GM19023 (cell line): ENCODE data around the gene HCN3.
"Not testable (repeated sequence)": the region's sequence is repeated elsewhere in the genome, so short reads cannot be mapped to it uniquely, and the experiment has no call there.

Experiments used
- ATAC-seq: cut with Tn5 transposase; IDR thresholded peaks from one replicate; pipeline ENCODE4 v1.9.1; 2021; ENCODE audit warnings: mild to moderate bottlenecking, moderate library complexity; ENCODE audit not compliant: unreplicated experiment

The HCN3 gene

DNA sequence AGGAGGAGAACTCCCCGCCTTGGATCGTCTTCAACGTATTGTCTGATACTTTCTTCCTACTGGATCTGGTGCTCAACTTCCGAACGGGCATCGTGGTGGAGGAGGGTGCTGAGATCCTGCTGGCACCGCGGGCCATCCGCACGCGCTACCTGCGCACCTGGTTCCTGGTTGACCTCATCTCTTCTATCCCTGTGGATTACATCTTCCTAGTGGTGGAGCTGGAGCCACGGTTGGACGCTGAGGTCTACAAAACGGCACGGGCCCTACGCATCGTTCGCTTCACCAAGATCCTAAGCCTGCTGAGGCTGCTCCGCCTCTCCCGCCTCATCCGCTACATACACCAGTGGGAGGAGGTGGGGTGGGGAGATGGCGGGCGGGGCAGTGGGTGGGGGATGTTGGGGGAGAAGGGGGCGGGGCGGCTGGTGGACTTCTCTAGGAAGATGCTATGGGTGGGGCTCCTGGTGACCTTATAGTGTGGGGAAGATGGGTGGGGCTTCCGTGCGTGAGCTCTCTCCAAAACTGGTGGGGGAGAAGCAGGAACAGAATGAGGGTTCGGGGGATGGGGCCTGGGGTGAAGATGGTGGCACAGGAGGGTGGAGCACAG lies 5.3 kb downstream of the HCN3 start:
- ATAC-seq = no peak

DNA sequence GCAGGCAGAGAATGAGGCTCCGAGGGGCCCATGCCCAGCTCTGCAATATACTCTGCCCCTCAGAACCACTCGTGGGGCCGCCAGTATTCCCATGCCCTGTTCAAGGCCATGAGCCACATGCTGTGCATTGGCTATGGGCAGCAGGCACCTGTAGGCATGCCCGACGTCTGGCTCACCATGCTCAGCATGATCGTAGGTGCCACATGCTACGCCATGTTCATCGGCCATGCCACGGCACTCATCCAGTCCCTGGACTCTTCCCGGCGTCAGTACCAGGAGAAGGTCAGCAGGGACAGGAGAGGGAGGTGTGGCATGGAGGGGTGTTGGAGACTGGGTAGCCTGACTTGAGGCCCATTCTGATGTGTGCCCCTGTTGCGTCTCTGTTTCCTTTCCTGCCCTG lies 7.2 kb downstream of the HCN3 start:
- no peak for ATAC-seq

DNA sequence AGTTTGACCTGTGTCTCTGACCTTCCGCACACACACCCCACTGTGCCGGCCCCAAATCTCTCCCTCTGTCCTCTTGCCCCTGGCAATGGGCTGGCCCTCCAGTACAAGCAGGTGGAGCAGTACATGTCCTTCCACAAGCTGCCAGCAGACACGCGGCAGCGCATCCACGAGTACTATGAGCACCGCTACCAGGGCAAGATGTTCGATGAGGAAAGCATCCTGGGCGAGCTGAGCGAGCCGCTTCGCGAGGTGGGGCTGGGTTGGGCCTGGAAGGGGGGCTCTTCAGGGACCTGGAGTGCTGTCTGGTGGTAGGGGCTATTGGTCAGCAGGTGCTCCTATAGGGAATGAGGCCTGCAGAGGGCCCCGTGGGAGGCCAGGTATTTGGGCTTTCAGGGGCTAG lies 7.8 kb downstream of the HCN3 start:
- ATAC-seq = no peak

DNA sequence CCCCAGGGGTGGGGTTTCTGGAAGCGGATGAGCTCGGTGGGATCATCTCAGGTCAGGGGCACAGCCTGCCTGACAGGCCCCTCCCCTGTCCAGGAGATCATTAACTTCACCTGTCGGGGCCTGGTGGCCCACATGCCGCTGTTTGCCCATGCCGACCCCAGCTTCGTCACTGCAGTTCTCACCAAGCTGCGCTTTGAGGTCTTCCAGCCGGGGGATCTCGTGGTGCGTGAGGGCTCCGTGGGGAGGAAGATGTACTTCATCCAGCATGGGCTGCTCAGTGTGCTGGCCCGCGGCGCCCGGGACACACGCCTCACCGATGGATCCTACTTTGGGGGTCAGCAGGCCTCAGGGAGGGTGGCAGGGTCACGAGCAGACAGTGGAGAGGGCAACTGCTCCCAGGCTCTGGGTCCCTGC lies 8.4 kb downstream of the HCN3 start:
- no peak for ATAC-seq

DNA sequence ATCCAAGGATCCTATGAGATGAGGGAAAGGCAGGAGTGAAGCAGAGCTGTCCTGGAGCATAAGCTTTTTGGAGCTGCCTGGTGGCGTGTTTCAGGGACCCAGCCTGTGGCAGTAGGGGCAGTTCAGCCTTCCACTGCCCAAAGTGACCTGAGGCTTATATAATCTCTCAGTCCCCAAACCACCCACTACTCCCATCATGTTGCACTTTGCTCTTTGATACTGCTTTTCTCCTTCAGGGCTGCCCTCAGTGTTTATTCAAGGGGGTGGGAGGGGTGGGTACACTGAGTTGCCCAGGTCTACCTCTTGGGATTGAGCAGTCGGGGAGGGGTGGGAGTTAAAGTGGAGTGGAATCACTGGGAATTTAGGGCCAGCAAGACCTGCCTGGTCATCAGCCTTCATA lies 9.3 kb downstream of the HCN3 start:
- ATAC-seq = no peak

DNA sequence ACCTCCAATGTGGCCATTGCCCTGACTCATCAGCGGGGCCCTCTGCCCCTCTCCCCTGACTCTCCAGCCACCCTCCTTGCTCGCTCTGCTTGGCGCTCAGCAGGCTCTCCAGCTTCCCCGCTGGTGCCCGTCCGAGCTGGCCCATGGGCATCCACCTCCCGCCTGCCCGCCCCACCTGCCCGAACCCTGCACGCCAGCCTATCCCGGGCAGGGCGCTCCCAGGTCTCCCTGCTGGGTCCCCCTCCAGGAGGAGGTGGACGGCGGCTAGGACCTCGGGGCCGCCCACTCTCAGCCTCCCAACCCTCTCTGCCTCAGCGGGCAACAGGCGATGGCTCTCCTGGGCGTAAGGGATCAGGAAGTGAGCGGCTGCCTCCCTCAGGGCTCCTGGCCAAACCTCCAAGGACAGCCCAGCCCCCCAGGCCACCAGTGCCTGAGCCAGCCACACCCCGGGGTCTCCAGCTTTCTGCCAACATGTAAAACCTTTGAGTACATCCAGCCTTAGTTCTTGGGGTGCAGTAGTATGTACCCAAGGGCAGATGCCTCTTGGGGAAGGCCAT lies 10.8 kb downstream of the HCN3 start:
- ATAC-seq = no peak

DNA sequence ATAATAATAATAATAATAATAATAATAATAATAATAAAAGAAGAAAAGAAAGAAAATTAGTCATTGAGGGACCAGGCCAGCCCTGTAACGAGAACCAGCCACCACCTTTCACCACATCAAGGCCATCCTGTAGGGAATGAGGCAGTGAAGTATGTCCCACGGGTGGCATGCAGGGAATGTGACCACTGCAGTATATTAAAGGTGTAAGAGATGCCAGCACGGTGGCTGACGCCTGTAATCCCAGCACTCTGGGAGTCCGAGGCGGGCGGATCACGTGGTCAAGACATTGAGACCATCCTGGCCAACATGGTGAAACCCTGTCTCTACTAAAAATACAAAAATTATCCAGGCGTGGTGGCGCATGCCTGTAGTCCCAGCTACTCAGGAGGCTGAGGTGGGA lies 13.7 kb downstream of the HCN3 start:
- ATAC-seq = not testable (repeated sequence)

DNA sequence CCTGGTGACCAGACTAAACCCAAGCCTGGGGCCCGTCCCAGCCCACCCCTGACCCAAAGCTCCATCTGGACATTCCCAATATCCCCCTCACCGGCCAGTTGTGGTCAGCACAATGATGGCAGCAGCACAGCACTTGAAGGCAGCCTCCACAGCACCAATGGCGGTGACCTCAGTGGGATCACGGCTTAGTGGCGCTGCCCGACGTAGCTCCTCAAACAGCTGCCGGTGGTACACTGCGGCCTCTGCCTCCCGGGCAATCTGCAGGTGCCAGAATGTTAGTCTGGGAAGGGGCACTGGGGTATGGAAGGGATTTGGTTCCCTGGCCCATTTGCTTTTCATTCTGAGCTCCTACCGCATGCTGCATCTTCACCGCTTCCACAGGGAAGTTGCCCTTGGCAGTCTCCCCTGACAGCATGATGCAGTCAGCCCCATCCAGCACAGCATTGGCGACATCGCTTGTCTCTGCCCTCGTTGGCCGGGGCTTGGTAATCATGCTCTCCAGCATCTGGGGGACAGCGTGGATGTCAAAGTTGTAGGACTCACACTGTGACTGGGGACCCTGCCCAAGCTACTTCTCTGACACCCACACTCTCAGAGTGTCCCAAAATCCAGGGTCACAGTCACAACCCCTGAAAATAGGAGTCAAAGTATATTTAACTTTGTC lies 16.0 kb downstream of the HCN3 start:
- ATAC-seq = no peak

DNA sequence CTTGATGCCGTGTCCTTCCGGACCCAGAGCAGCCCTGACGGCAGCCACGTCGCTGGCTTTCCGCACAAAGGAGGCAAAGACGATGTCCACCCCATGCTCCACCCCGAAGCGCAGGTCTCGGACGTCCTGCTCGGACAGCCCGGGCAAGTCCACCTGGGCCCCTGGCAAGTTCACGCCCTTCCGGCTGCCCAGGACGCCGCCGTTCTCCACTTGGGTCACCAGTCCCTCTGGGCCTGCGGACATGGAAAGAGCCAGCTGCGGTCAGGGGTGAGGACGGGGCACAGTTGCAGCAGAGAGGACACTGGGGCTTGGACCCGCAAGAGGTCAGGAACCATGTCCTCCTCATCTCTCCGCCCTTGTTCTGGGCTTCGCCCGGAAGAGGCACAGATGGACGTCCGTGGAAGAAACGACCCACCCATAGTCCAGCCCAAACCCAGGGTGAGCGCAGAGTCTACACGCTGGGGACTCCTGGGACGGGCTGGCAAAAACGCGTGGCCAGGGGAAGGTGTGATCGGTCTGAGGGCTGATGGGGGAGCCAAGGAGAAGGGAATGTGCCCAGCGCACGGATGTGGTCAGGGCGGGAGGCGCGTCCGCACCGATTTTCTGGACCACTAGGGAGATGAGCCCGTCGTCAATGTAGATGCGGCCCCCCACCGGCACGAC lies 17.4 kb downstream of the HCN3 start:
- ATAC-seq = no peak

DNA sequence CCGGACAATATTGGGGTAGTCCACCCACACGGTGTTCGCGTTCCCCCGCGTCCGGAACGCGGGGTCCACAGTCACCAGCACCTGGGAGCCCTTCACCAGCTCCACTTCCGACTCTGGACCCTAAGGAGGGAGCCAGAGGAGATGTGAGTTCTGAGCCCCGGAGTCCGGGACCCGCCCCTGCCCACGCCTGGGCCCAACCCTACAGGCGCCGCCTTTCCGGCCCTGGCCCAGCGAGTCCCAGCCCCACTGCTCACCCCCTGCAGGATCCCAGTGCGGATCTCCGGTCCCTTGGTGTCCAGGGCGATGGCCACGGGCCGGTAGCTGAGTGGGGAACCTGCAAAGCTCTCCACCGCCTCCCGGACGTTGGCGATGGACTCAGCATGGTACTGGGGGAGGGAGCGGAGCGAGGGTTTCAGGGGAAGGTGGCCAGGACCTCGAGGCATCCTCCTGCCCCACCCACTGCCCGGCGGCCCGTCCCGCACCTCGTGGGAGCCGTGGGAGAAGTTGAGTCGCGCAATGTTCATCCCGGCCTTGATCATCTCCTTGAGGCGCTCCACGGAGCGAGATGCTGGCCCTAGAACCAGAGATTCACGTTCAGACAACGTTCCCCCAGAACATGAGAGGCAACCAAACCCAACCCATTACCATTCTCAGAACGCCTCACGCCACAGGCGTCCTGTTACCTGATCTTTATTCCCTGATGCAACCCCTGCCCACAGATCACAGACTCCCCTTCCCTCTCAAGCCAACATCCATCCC lies 18.1 kb downstream of the HCN3 start:
- no peak for ATAC-seq

DNA sequence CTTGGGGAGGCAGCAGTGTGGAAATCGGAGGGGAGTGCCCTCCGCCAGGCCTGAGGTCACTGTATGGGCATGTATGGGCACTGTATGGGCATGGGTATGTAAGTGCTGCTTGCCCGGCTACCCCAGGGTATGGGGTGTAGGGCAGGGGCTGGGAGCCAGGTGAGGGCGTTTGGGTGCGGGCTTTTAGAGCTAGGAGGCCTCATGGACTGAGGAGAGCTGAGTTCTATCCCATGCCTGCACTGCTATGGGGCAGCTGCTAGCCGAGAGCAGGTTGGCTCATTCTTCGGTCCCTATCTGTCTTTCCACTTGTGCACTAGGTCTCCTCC lies 18.6 kb downstream of the HCN3 start:
- ATAC-seq = no peak

DNA sequence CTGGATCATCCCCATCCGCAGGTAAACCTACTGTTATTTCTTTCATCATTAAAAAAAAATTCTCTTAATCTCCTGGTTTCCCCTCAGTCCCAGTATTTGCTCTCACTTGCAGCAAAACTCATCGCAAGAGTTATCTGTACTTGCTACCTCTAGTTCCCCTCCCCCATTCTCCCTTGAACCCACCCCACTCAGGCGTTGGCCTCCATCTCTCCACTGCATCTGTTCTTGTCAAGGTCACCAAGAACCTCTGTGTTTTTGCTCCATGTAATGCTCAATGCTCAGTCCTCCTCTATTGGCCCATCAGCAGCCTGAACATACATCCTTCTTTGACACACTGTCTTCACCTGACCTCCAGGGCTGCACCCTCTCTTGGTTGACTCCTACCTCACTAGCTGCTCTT lies 19.4 kb downstream of the HCN3 start:
- no peak for ATAC-seq

DNA sequence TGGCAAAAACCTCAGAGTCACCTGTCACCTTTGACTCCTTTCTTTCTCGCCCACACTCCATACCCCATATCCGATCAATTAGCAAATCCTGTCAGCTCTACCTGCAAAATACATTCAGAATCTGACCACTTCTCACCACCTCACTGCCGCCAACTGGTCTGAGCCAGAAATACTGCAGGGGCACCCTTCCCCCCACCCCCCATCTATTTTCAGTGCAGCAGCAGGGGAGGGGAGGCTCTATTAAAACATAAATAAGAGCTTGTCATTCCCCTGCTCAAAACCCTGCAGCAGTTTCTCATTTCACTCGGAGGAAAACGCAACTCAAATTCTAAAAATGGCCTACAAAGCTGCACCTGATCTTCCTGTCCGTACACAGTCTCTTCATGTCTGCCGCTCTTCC lies 20.1 kb downstream of the HCN3 start:
- no peak for ATAC-seq

DNA sequence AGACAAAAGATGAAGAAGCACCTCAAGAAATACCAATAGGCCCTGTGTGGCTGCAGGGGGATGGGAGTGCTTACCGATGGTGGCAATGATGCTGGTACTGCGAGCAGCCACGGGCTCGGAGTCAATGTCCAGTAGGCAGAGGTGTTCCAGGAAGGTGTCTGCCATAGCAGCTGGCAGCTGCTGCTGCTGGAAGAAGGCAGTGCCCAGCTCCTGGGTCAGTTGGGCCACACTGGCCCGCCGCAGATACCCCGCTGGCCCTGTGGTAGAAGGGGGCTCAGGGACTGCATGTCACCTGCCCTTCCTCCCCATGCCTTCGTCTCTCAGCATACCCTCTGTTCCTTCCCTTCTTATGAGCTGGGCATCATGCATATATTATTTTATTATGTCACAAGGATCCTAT lies 22.8 kb downstream of the HCN3 start:
- no peak for ATAC-seq

DNA sequence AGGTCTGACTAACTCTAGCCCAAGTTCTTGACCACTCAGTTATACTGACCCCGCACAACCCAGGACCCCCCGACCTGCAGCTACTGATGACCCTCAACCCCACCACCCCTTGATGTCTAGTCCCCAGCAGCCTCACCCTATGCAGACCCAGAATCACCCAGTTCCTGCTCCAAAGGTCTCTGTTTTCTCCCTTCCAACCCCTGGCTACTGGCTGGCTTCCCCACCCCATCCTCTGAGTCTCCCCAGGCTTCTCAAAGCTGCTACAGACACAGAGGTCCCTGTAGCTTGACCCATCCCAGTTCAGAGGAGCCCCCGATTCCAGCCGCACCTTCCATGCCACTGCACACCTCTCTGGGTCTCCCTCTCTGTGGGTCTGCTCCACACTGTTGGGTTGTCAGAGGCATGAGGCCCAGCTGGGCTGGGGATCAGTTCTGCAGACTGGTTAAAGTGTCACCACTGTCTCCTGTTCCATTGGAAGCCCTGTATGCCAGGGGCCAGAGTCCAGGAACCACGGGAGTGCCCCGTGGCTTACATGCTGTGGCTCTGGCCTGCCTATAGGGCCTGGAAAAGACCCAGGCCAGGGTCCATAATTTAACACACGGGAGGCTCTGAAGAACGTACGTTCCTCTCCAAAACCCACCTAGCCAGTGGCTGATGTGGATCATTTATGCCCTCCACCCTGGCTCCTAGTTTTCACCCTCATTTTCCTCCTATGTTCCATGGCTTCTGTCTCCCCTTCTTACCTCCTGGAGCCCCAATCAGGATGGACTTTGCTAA lies 23.5 kb downstream of the HCN3 start:
- ATAC-seq = no peak

DNA sequence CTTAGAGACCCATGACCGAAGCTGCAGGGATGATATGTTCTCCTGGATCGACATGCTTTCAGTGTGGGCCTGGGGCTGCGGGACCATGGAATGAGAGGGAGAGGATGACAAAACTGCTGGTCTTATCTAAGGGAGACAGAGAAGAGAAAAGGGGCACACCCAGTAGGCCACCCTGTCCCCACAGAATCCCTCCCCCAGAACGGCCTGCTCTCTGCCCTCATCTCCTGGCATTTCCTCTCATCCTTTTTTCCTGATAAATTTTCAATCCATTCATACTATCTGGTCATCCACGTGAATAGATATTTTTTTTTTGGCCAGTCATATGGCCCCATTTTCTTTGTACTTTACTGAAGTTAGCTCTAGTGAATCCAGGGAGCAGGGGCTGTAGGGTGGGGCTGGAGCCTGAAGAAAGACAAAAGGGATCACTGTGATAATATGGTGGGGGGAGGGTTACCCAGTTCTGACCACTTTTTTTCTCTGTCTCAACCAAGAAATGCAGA lies 24.1 kb downstream of the HCN3 start, which contains the start of gene PKLR:
PKLR (minus strand) TSS at position 97 of the 500 bp plus-strand sequence; CDS start at position 54, 43 bp downstream.
- no peak for ATAC-seq

DNA sequence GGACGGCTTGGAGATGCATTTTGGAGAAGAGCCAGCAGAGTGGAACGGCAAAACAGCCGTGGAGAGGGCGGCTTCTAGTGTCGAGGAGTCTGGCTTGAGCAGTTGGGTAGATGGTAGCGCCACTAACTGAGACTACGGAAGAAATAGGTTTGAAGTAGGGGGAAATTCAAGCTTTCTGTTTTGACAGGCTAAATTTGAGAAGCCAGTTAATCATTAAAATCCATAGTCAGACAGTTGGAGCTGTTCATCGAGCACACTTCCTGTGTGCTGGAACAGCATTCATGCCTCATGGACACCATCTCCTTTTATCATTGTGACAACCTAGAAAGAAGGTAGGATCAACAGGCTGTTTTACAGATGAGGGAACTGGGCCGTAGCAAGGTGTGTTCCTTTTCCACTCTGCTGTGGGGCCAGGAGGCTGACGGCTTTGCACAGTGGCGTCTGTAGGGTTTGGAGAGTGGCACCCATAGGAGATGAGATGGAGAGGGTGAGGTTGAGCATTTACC lies 27.3 kb downstream of the HCN3 start:
- no peak for ATAC-seq

DNA sequence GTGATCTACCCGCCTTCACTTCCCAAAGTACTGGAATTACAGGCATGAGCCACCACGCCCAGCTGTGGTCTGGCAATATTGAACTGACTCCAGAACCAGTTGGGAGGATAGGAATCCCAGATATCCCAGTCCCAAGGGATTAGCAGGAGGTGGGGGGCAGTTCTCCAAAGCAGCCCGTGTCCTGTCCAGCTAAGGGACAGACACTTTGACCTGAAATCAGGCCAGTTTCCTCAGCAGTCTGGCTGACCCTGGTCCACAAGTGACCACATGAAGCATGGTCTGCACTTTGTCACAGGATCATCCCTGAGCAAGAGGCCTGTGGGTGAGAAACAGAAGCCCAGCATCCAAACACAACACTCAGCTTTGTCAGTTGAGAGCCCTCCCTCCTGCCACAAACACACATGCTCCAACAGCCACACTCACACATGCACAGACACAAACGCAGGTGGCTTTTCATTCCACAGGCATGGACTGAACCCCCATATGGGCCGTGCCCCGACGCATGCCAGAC lies 28.7 kb downstream of the HCN3 start:
- ATAC-seq = no peak

DNA sequence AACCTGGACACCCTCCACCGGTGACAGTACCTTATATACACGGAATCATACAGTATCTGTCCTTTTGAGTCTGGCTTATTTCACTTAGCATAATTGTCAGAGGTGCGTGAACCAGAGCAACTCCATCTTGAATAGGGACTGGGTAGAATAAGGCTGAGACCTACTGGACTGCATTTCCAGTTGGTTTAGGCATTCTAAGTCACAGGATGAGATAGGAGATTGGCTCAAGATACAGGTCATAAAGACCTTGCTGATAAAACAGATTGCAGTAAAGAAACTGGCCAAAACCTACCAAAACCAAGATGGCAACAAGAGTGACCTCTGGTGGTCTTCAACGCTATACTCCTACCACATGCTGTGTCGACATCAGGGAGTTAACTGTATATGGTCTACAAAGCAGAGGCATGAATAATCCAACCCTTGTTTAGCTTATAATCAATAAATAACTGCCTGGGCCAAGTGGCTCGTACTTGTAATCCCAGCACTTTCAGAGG lies 30.0 kb downstream of the HCN3 start:
- no peak for ATAC-seq
